Esophagus squamous epithelium (tissue), 5 donors: ENCODE results near the gene SCIMP. TPM values are rescaled to one million over a fixed set of nuclear protein-coding genes. Genes with fewer than 3 reads are reported as not detected.

Experiments
- DNase-seq: peaks from one replicate; lab custom pipeline; 2025; lab: John Stamatoyannopoulos, UW
- H3K27ac ChIP-seq, 4 donors: fragments of 200-600 bp; sonication (generic); one replicate each; pipeline ENCODE4 v1.5.1; 2016 to 2019; ENCODE audit warnings: mild to moderate bottlenecking in 1 of 4
- H3K27me3 ChIP-seq, 4 donors: fragments of 200-600 bp; sonication (generic); 1 replicate in 3 of 4; 2 replicates in 1 of 4; pipeline versions ENCODE4 v1.5.1 to v1.6.0; 2017 to 2021; ENCODE audit warnings: antibody characterized with exemption in 1 of 4
- H3K36me3 ChIP-seq, 3 donors: fragments of 200-600 bp; sonication (generic); one replicate each; pipeline ENCODE4 v1.5.1; 2016 to 2019
- H3K4me1 ChIP-seq, 3 donors: fragments of 200-600 bp; sonication (generic); one replicate each; pipeline ENCODE4 v1.5.1; 2017 to 2019
- H3K4me3 ChIP-seq, 4 donors: fragments of 200-600 bp; sonication (generic); 1 replicate in 3 of 4; 2 replicates in 1 of 4; pipeline ENCODE4 v1.5.1; 2016 to 2019; ENCODE audit warnings: mild to moderate bottlenecking in 2 of 4, moderate library complexity in 1 of 4
- H3K9me3 ChIP-seq, 3 donors: fragments of 200-600 bp; sonication (generic); one replicate each; pipeline ENCODE4 v1.5.1; 2016 to 2019
- POLR2A ChIP-seq, 4 donors: fragments of 450-650 bp; IDR thresholded peaks; one replicate each; pipeline ENCODE4 v1.6.1; 2017; ENCODE audit warnings: antibody characterized with exemption in 4 of 4, mild to moderate bottlenecking in 4 of 4, moderate library complexity in 3 of 4
- WGBS, 2 donors: methylation state at CpG; one replicate each; pipeline ENCODE4 v1.1.5; 2018; 5-methylcytosine and 5-hydroxymethylcytosine counted together
- intact Hi-C: fragments of 100-400 bp; cut with DNase I; formaldehyde crosslinking; loops from one replicate; pipeline ENCODE4 v1.15.0; 2022
- total RNA-seq, 4 donors: library from RNA; depleted of rRNA; stranded (reverse); fragments of >200 nt; gene quantifications; one replicate each; pipeline ENCODE4 v1.1.0, GENCODE V29; 2016
- TF ChIP-seq, protein P1 (sequence below), 6 experiments: fragments of 450-650 bp in 4 of 6; fragments of 200-600 bp in 2 of 6; sonication (generic) in 2 of 6; IDR thresholded peaks; one replicate each; pipeline ENCODE4 v1.5.1; 2016 to 2019; ENCODE audit warnings: antibody characterized with exemption in 6 of 6, mild to moderate bottlenecking in 4 of 6, moderate library complexity in 4 of 6
- donor health status: DM: yes; HTN: yes; CAD: no.

The SCIMP gene
- total RNA-seq, 4 donors from 2014 or later = 0.45 to 3.7 (median 1.2) TPM

DNA sequence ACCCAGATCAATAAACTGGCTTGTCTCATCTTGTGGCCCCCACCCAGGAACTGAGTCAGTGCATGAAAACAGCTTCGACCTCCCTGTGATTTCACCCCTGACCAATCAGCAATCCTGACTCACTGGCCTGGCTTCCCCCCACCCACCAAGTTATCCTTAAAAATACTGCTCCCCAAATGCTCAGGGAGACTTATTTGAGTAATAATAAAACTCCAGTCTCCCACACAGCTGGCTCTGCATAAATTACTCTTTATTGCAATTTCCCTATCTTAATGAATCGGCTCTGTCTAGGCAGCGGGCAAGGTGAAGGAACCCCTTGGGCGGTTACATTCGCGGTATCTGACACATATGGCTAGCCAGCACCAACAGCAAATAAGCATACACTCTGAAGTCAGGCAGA, 37.7 kb upstream of the SCIMP start:
- DNase-seq = no peak
- 68 to 77% methylated on average over 6 of the region's 6 CpGs for WGBS, 2 donors
- TF ChIP-seq POLR2A (IDR thresholded peaks at IDR 0.05) = no peak
- TF ChIP-seq, protein P1, sequence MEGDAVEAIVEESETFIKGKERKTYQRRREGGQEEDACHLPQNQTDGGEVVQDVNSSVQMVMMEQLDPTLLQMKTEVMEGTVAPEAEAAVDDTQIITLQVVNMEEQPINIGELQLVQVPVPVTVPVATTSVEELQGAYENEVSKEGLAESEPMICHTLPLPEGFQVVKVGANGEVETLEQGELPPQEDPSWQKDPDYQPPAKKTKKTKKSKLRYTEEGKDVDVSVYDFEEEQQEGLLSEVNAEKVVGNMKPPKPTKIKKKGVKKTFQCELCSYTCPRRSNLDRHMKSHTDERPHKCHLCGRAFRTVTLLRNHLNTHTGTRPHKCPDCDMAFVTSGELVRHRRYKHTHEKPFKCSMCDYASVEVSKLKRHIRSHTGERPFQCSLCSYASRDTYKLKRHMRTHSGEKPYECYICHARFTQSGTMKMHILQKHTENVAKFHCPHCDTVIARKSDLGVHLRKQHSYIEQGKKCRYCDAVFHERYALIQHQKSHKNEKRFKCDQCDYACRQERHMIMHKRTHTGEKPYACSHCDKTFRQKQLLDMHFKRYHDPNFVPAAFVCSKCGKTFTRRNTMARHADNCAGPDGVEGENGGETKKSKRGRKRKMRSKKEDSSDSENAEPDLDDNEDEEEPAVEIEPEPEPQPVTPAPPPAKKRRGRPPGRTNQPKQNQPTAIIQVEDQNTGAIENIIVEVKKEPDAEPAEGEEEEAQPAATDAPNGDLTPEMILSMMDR (IDR thresholded peaks at IDR 0.05) = no peak
- intact Hi-C loops = no loop called here
- H3K9me3 ChIP-seq = no peaks in the 10 kb centered on the region
- no peaks in the 10 kb centered on the region for H3K36me3 ChIP-seq
- H3K27me3 ChIP-seq = no peaks in the 10 kb centered on the region
- no peak overlapping the region for H3K27ac ChIP-seq
- no peaks in the 10 kb centered on the region for H3K4me1 ChIP-seq
- no peak overlapping the region for H3K4me3 ChIP-seq

DNA sequence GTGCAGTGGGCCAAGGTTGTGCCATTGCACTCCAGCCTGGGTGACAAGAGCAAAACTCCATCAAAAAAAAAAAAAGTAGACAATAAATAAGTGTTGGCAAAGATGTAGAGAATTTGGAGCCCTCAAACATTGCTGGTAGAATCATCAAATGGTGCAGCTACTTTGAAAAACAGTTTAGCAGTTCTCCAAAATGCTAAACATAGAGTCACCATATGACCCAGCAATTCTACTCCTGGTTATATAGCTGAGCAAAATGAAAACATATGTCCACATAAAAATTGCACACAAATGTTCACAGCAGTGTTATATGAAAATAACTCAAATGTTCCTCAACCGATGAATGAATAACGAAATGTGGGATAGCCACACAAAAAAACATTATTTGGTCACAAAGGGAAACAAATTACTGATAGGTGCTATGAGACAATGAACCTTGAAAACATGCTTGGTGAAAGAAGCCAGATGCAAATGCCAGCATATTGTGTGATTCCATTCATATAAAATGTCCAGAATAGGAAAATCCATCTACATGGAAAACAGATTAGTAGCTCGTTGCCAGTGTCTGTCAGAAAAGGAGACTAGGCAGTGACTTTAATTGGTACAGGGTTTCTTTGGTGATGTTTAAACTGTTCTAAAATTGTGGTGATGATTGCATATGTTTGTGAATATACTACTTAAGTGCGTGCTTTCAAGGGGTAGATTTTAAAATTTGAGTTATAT, 34.7 kb upstream of the SCIMP start:
- no peaks in the 10 kb centered on the region for H3K27me3 ChIP-seq
- DNase-seq = no peak
- no peak for TF ChIP-seq POLR2A (IDR thresholded peaks at IDR 0.05)
- TF ChIP-seq, protein P1 (IDR thresholded peaks at IDR 0.05) = no peak
- H3K4me3 ChIP-seq = no peak overlapping the region
- H3K27ac ChIP-seq = no peak overlapping the region
- intact Hi-C loops = no loop called here
- H3K9me3 ChIP-seq = no peaks in the 10 kb centered on the region
- H3K4me1 ChIP-seq = no peaks in the 10 kb centered on the region
- 85 to 86% methylated on average over 4 of the region's 4 CpGs for WGBS, 2 donors
- H3K36me3 ChIP-seq = no peaks in the 10 kb centered on the region

DNA sequence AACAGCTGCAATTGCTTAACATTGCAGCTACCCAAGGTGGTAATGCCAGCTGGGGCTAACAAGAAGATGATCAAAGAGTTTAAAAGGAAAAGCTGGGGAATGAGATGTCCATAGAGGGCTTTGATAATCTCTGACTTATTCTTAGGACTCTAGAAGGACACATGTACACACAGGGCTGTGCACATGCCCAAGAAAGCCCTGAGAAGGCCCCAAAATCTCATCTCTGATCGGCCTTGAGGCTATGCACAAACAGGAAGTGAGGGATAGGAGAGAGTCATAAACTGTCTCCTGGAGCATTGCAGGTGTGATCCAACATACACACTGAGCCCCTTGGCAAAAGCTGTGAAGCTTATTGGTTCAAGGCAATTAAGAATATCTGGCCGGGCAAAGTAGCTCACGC, 30.2 kb upstream of the SCIMP start:
- no peaks in the 10 kb centered on the region for H3K4me1 ChIP-seq
- DNase-seq = no peak
- no peaks in the 10 kb centered on the region for H3K27me3 ChIP-seq
- H3K9me3 ChIP-seq = no peaks in the 10 kb centered on the region
- intact Hi-C loops = no loop called here
- H3K36me3 ChIP-seq = no peaks in the 10 kb centered on the region
- TF ChIP-seq, protein P1 (IDR thresholded peaks at IDR 0.05) = no peak
- TF ChIP-seq POLR2A (IDR thresholded peaks at IDR 0.05) = no peak
- no peak overlapping the region for H3K4me3 ChIP-seq
- no peak overlapping the region for H3K27ac ChIP-seq
- WGBS, 2 donors = 57 to 76% methylated on average over 1 to 2 of the region's 3 CpGs

DNA sequence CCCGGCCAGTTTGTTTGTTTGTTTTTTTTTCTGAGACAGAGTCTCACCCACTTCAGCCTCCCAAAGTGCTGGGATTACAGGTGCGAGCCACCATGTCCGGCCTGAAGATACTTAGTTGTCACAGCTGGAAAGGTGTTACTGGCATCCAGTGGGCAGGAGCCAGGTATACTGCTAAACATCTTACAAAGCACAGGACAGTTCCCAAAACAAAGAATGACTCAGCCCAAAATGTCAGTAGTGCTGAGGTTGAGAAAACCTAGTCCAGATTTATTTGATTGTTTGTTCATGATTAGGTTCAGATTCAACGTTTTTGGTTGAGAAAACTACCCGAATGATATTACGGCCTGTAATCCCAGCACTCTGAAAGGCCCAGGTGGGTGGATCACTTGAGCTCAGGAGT, 28.8 kb upstream of the SCIMP start:
- no peaks in the 10 kb centered on the region for H3K9me3 ChIP-seq
- no peak overlapping the region for H3K4me3 ChIP-seq
- no peak for TF ChIP-seq POLR2A (IDR thresholded peaks at IDR 0.05)
- TF ChIP-seq, protein P1 (IDR thresholded peaks at IDR 0.05) = no peak
- H3K36me3 ChIP-seq = no peaks in the 10 kb centered on the region
- 89 to 97% methylated on average over 3 to 6 of the region's 6 CpGs for WGBS, 2 donors
- H3K27me3 ChIP-seq = no peaks in the 10 kb centered on the region
- intact Hi-C loops = no loop called here
- no peak overlapping the region for H3K27ac ChIP-seq
- H3K4me1 ChIP-seq = no peaks in the 10 kb centered on the region
- no peak for DNase-seq

DNA sequence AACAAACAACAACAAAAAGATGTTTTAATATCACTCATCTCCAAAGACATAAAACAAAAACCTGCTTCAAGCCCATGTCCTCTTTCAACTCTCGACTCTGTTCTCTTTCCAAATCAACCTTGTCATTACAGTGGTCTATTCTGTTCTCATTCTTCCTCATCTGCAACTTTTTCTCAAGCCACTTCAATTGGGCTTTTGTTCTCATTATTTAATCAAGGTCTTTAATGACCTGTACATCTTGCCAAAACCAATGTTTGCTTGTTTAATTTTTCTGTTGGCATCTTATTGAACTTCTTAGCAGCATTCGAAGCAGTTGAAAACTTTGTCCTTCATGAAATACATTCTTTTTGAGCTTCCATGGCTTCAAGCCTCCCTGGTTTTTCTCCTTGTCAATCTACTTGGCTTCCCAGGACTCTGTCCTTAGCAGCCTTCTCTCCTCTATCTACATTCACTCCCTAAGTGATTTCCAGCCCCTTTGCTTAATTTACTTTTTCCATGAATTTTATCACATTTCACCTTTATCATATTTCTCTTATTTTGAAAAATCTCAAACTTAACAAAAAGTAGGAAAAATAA, 27.8 kb upstream of the SCIMP start:
- no peaks in the 10 kb centered on the region for H3K27me3 ChIP-seq
- 24 to 38% methylated on average over 2 of the region's 2 CpGs for WGBS, 2 donors
- H3K4me3 ChIP-seq = no peak overlapping the region
- H3K27ac ChIP-seq = no peak overlapping the region
- no peaks in the 10 kb centered on the region for H3K4me1 ChIP-seq
- H3K9me3 ChIP-seq = no peaks in the 10 kb centered on the region
- no peaks in the 10 kb centered on the region for H3K36me3 ChIP-seq
- intact Hi-C loops = no loop called here
- DNase-seq = no peak
- TF ChIP-seq, protein P1 (IDR thresholded peaks at IDR 0.05) = no peak
- no peak for TF ChIP-seq POLR2A (IDR thresholded peaks at IDR 0.05)
